ENCODE measurements around the gene DNAI2.

DNA sequence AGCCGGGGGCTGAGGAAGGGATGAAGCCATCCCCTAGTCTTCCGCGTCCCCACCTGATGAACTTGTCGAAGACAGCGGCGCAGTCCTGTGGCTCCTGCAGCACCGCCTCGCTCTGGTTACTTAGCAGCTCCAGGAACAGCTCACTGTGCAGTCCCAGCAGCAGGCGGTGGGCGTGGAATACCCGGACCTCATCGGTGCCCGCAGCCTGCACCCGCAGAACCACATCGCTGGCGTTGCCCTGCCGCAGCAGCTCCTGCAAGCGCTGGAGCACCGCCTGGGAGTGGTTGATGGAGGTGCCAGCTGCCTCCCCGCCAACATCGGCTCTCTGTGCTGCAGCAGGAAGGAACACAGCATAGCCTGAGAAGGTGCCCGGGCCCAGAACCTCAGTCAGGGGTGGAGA lies 85.9 kb downstream of the DNAI2 start:
- TF ChIP-seq, protein P1, sequence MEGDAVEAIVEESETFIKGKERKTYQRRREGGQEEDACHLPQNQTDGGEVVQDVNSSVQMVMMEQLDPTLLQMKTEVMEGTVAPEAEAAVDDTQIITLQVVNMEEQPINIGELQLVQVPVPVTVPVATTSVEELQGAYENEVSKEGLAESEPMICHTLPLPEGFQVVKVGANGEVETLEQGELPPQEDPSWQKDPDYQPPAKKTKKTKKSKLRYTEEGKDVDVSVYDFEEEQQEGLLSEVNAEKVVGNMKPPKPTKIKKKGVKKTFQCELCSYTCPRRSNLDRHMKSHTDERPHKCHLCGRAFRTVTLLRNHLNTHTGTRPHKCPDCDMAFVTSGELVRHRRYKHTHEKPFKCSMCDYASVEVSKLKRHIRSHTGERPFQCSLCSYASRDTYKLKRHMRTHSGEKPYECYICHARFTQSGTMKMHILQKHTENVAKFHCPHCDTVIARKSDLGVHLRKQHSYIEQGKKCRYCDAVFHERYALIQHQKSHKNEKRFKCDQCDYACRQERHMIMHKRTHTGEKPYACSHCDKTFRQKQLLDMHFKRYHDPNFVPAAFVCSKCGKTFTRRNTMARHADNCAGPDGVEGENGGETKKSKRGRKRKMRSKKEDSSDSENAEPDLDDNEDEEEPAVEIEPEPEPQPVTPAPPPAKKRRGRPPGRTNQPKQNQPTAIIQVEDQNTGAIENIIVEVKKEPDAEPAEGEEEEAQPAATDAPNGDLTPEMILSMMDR (IDR thresholded peaks at IDR 0.05) = no peak
- no peak for TF ChIP-seq POLR2A (IDR thresholded peaks at IDR 0.05)
